ENCODE results near the gene TBC1D12. TPM values are rescaled to one million over a fixed set of nuclear protein-coding genes. Genes with fewer than 3 reads are reported as not detected.

The TBC1D12 gene
- total and polyA plus RNA-seq, 7 donors: 1.5 to 5.4 (median 5.0) TPM

- intact Hi-C loops (cut with DNase I): no loop called here
- no peaks in the 10 kb centered on the region for H3K27me3 ChIP-seq (ENCODE audit: insufficient read depth in 3 of 3, low read length in 2 of 3)
- H3K4me1 ChIP-seq: no peaks in the 10 kb centered on the region
- no peaks in the 10 kb centered on the region for H3K36me3 ChIP-seq (ENCODE audit: insufficient read depth in 1 of 2, low read depth in 1 of 2)
- DNase-seq: no peak
- no peak for TF ChIP-seq CTCF (IDR thresholded peaks at IDR 0.05)
- no peaks in the 10 kb centered on the region for H3K9me3 ChIP-seq
- H3K27ac ChIP-seq: no peak overlapping the region
- H3K4me3 ChIP-seq: no peak overlapping the region
- ATAC-seq: no peak
These were observed 59.8 kb downstream of the TBC1D12 start for GRCh38 chr10:94462130-94462529.

DNA sequence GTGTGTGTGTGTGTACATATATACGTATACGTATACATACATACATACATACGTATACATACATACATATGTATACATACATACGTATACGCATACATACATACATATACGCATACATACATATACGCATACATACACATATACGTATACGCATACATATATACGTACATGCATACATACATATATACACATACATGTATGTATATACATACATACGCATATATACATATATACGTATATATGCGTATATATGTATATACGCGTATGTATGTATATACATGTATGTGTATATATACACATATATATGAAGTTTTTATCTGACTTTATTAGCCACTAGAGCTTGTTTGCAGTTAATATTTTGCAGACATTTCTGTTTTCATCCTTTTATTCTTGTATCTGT lies 63.3 kb downstream of the TBC1D12 start:
- DNase-seq (no peak), ATAC-seq (no peak)
- Histone ChIP-seq H3K27ac (no peak overlapping the region), H3K4me3 (no peak overlapping the region), H3K9me3 (no peaks in the 10 kb centered on the region), H3K36me3 (ENCODE audit: insufficient read depth in 1 of 2, low read depth in 1 of 2) (no peaks in the 10 kb centered on the region), H3K4me1 (no peaks in the 10 kb centered on the region), H3K27me3 (ENCODE audit: insufficient read depth in 3 of 3, low read length in 2 of 3) (no peaks in the 10 kb centered on the region)
- intact Hi-C loops (cut with DNase I): no loop called here
- WGBS, 3 donors: 91 to 96% (median 95%) methylated on average over 15 of the region's 15 CpGs
- TF ChIP-seq CTCF (IDR thresholded peaks at IDR 0.05): no peak

DNA sequence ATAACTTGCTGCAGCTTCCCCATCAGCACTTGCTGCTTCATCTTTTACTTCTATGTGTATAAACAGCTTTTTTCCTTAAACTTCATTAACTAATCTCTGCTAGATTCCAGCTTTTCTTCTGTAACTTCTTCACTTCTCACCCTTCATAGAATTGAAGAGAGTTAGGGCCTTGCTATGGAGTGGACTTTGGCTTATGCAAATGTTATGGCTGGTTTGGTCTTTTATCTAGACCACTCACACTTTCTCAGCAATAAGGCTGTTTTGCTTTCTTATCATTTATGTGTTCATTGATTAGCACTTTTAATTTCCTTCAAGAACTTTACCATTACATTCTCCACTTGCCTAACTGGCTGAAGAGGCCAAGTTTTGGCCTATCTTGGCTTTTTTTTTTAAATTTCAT lies 79.1 kb downstream of the TBC1D12 start:
- TF ChIP-seq CTCF (IDR thresholded peaks at IDR 0.05): no peak
- no peak overlapping the region for H3K27ac ChIP-seq
- H3K9me3 ChIP-seq: peaks cover 18% of the 10 kb centered on the region
- no peaks in the 10 kb centered on the region for H3K4me1 ChIP-seq
- intact Hi-C loops (cut with DNase I): no loop called here
- ATAC-seq: no peak
- peaks cover 0 to 20% of the 10 kb centered on the region in 2 donors for H3K36me3 ChIP-seq (ENCODE audit: insufficient read depth in 1 of 2, low read depth in 1 of 2)
- no peaks in the 10 kb centered on the region for H3K27me3 ChIP-seq (ENCODE audit: insufficient read depth in 3 of 3, low read length in 2 of 3)
- no peak for DNase-seq
- H3K4me3 ChIP-seq: no peak overlapping the region

GRCh38 chr10:94483970-94484369 lies 81.6 kb downstream of the TBC1D12 start:
- peaks cover 21% of the 10 kb centered on the region for H3K9me3 ChIP-seq
- TF ChIP-seq CTCF (IDR thresholded peaks at IDR 0.05): no peak
- H3K36me3 ChIP-seq (ENCODE audit: insufficient read depth in 1 of 2, low read depth in 1 of 2): peaks cover 0 to 3% of the 10 kb centered on the region in 2 donors
- WGBS, 3 donors: 90 to 97% (median 95%) methylated on average over 4 of the region's 4 CpGs
- ATAC-seq (no peak), DNase-seq (no peak)
- intact Hi-C loops (cut with DNase I): no loop called here
- H3K27ac ChIP-seq: no peak overlapping the region
- no peak overlapping the region for H3K4me3 ChIP-seq
- H3K4me1 ChIP-seq: peaks cover 2% of the 10 kb centered on the region
- no peaks in the 10 kb centered on the region for H3K27me3 ChIP-seq (ENCODE audit: insufficient read depth in 3 of 3, low read length in 2 of 3)

- ATAC-seq: no peak
- peaks cover 0 to 3% of the 10 kb centered on the region in 2 donors for H3K36me3 ChIP-seq (ENCODE audit: insufficient read depth in 1 of 2, low read depth in 1 of 2)
- 93 to 97% (median 96%) methylated on average over 1 of the region's 1 CpG for WGBS, 3 donors
- H3K4me3 ChIP-seq: no peak overlapping the region
- no peaks in the 10 kb centered on the region for H3K27me3 ChIP-seq (ENCODE audit: insufficient read depth in 3 of 3, low read length in 2 of 3)
- H3K4me1 ChIP-seq: peaks cover 4% of the 10 kb centered on the region
- DNase-seq: no peak
- H3K9me3 ChIP-seq: peaks cover 21% of the 10 kb centered on the region
- no peak overlapping the region for H3K27ac ChIP-seq
- no peak for TF ChIP-seq CTCF (IDR thresholded peaks at IDR 0.05)
- intact Hi-C loops (cut with DNase I): no loop called here
These were observed 82.8 kb downstream of the TBC1D12 start for GRCh38 chr10:94485094-94485493.

Data from psoas muscle (tissue), 8 donors.